Measurements from ENCODE around the gene GRB10.

GRCh38 chr7:50633414-50633710 lies 149.3 kb downstream of the GRB10 start:
- TF ChIP-seq POLR2A (IDR thresholded peaks at IDR 0.05; ENCODE audit: low read length) = no peak
- no peak for TF ChIP-seq GATA1 (IDR thresholded peaks at IDR 0.05; ENCODE audit: low read depth, low read length)

All from erythroblast (primary cell).